HCT116 (cell line): Measurements from ENCODE around the gene COL23A1. TPM values are rescaled to one million over a fixed set of nuclear protein-coding genes. Genes with fewer than 3 reads are reported as not detected.

Experiments used
- ATAC-seq: fragments of 200-7000 bp; cut with Tn5 transposase; 2 replicates; pipeline ENCODE4 v1.9.1; 2020; ENCODE audit warnings: mild to moderate bottlenecking, moderate library complexity
- BruUV-seq: library from RNA; stranded (reverse); fragments of 400-500 nt; replicated peaks from 2 replicates; lab custom pipeline; 2021; lab: Mats Ljungman, UMichigan
- CTCF ChIA-PET: fragments of 300-600 bp; sonication (Branson Sonifier 250); formaldehyde crosslinking; loops from one replicate; lab custom pipeline; 2021; ENCODE audit warnings: antibody characterized with exemption; lab: Charles Lee
- POLR2A ChIA-PET: fragments of 300-600, 350-600 bp; sonication (Branson Sonifier 250); formaldehyde crosslinking; loops from one replicate; lab custom pipeline; 2021; ENCODE audit warnings: antibody characterized with exemption; lab: Charles Lee
- RAD21 ChIA-PET, 2 experiments: fragments of 300-600 bp; sonication (Branson Sonifier 250); formaldehyde crosslinking; loops; one replicate each; lab custom pipeline; 2023; ENCODE audit warnings: low total read pairs in 2 of 2; ENCODE audit not compliant: uncharacterized antibody in 2 of 2, unreplicated experiment in 2 of 2, low non-redundant PET in 1 of 2; lab: Charles Lee
- DNase-seq: peaks from one replicate; pipeline ENCODE4 v3.0.0-alpha.2; 2010; ENCODE audit warnings: low read depth, low spot score
- H2AFZ ChIP-seq: fragments of 200-600 bp; shearing (Covaris generic), sonication (generic); 2 replicates; pipeline ENCODE4 v1.6.1; 2017; ENCODE audit warnings: low read depth, mixed run types, mixed read lengths, antibody characterized with exemption, low read length; ENCODE audit not compliant: poor library complexity, severe bottlenecking
- H3K27ac ChIP-seq: 2 replicates; pipeline ENCODE4 v1.5.1; 2012; ENCODE audit warnings: low read depth, low read length
- H3K27me3 ChIP-seq: fragments of 200-600 bp; sonication (generic); 2 replicates; pipeline ENCODE4 v1.6.1; 2016; ENCODE audit warnings: mixed run types, low read length, mixed read lengths; ENCODE audit not compliant: insufficient read depth
- H3K36me3 ChIP-seq, 2 experiments: fragments of 200-500 bp in 1 of 2; fragments of 200-600 bp in 1 of 2; sonication (Bioruptor generic) in 1 of 2; sonication (generic) in 1 of 2; 2 replicates each; pipeline versions ENCODE4 v1.5.1 to v1.6.1; 2014 to 2016; ENCODE audit warnings: low read length in 2 of 2, inconsistent platforms in 1 of 2, mixed read lengths in 1 of 2, mixed run types in 1 of 2; ENCODE audit not compliant: insufficient read depth in 2 of 2, control insufficient read depth in 1 of 2
- H3K4me1 ChIP-seq, 2 experiments: fragments of 200-600 bp in 1 of 2; sonication (generic) in 1 of 2; 2 replicates each; pipeline versions ENCODE4 v1.5.1 to v1.6.1; 2012 to 2017; ENCODE audit warnings: low read length in 2 of 2, inconsistent platforms in 1 of 2, mild to moderate bottlenecking in 1 of 2, mixed read lengths in 1 of 2, mixed run types in 1 of 2, moderate library complexity in 1 of 2; ENCODE audit not compliant: insufficient read depth in 2 of 2, control insufficient read depth in 1 of 2
- H3K4me2 ChIP-seq: fragments of 200-600 bp; sonication (generic); 2 replicates; pipeline ENCODE4 v1.6.1; 2017; ENCODE audit warnings: mixed run types, low read length, mixed read lengths
- H3K4me3 ChIP-seq, 2 experiments: fragments of 200-600 bp in 1 of 2; sonication (generic) in 1 of 2; replicated peaks in 1 of 2; 2 replicates each; pipeline ENCODE4 v1.5.1; 2011 to 2016; ENCODE audit warnings: low read length in 2 of 2, control low read depth in 1 of 2, low read depth in 1 of 2, mild to moderate bottlenecking in 1 of 2, mixed read lengths in 1 of 2, mixed run types in 1 of 2
- H3K79me2 ChIP-seq: fragments of 200-600 bp; sonication (generic); 2 replicates; pipeline ENCODE4 v1.6.1; 2017; ENCODE audit warnings: mild to moderate bottlenecking, mixed run types, low read length, moderate library complexity, mixed read lengths; ENCODE audit not compliant: insufficient read depth
- H3K9ac ChIP-seq: fragments of 200-600 bp; sonication (generic); 2 replicates; pipeline ENCODE4 v1.6.1; 2016; ENCODE audit warnings: low read length, mixed read lengths
- H3K9me2 ChIP-seq: fragments of 200-600 bp; sonication (generic), shearing (Covaris generic); 2 replicates; pipeline ENCODE4 v1.6.1; 2017; ENCODE audit warnings: mixed run types, mild to moderate bottlenecking, moderate library complexity; ENCODE audit not compliant: insufficient read depth
- H3K9me3 ChIP-seq, 2 experiments: fragments of 200-500 bp in 1 of 2; fragments of 200-600 bp in 1 of 2; sonication (Bioruptor generic) in 1 of 2; sonication (generic) in 1 of 2; 2 replicates each; pipeline ENCODE4 v1.6.1; 2014 to 2017; ENCODE audit warnings: low read length in 2 of 2, mixed read lengths in 2 of 2, inconsistent platforms in 1 of 2, low read depth in 1 of 2, mild to moderate bottlenecking in 1 of 2, mixed run types in 1 of 2, moderate library complexity in 1 of 2; ENCODE audit not compliant: control insufficient read depth in 1 of 2, insufficient read depth in 1 of 2
- H4K20me1 ChIP-seq: fragments of 200-600 bp; sonication (generic), shearing (Covaris generic); 2 replicates; pipeline ENCODE4 v1.6.1; 2017; ENCODE audit warnings: mixed run types, mild to moderate bottlenecking, moderate library complexity; ENCODE audit not compliant: insufficient read depth
- CBX3 ChIP-seq: IDR thresholded peaks from 2 replicates; pipeline ENCODE4 v1.6.1; 2012; ENCODE audit warnings: low read depth
- ELF1 ChIP-seq: IDR thresholded peaks from 2 replicates; pipeline ENCODE4 v1.6.1; 2012; ENCODE audit warnings: low read depth, borderline replicate concordance
- EZH2 ChIP-seq: fragments of 200-600 bp; sonication (generic); IDR thresholded peaks from 2 replicates; pipeline ENCODE4 v1.6.1; 2017; ENCODE audit warnings: antibody characterized with exemption, mixed run types
- FOSL1 ChIP-seq: IDR thresholded peaks from 2 replicates; pipeline ENCODE4 v1.6.1; 2012; ENCODE audit warnings: low read depth
- JUND ChIP-seq: IDR thresholded peaks from 2 replicates; pipeline ENCODE4 v1.6.1; 2012
- MAX ChIP-seq: IDR thresholded peaks from 2 replicates; pipeline ENCODE4 v1.6.1; 2012
- POLR2AphosphoS5 ChIP-seq: IDR thresholded peaks from 2 replicates; pipeline ENCODE4 v1.6.1; 2011; ENCODE audit warnings: mild to moderate bottlenecking, low read depth, low read length, moderate library complexity
- REST ChIP-seq: IDR thresholded peaks from 2 replicates; pipeline ENCODE4 v1.6.1; 2012; ENCODE audit warnings: low read depth
- SP1 ChIP-seq: IDR thresholded peaks from 2 replicates; pipeline ENCODE4 v1.6.1; 2012; ENCODE audit warnings: low read depth
- SRF ChIP-seq: IDR thresholded peaks from 2 replicates; pipeline ENCODE4 v1.6.1; 2012; ENCODE audit warnings: low read depth
- TCF7L2 ChIP-seq: IDR thresholded peaks from 2 replicates; pipeline ENCODE4 v1.7.0; 2011; ENCODE audit warnings: borderline replicate concordance, inconsistent platforms; ENCODE audit not compliant: insufficient read depth, insufficient read length; ENCODE audit errors: extremely low read depth
- YY1 ChIP-seq: IDR thresholded peaks from 2 replicates; pipeline ENCODE4 v1.6.1; 2011; ENCODE audit warnings: low read length, low read depth, moderate library complexity, mild to moderate bottlenecking; ENCODE audit not compliant: insufficient replicate concordance; ENCODE audit errors: extremely low read depth
- ZNF274 ChIP-seq: fragments of 200-500 bp; sonication (Bioruptor generic); IDR thresholded peaks from 2 replicates; pipeline ENCODE4 v1.6.1; 2014; ENCODE audit warnings: mild to moderate bottlenecking, low read depth, low read length, inconsistent platforms
- intact Hi-C: fragments of 100-400 bp; cut with micrococcal nuclease; formaldehyde crosslinking; loops from 2 replicates; pipeline ENCODE4 v1.10.0; 2022
- total RNA-seq: library from RNA; stranded (reverse); gene quantifications from one replicate; pipeline ENCODE4 v1.2.1, GENCODE V29; 2021; ENCODE audit not compliant: unreplicated experiment
- TF ChIP-seq, protein P1 (sequence below), 3 experiments: fragments of 200-600 bp in 1 of 3; sonication (generic) in 1 of 3; IDR thresholded peaks in 2 of 3; conservative IDR thresholded peaks in 1 of 3; 2 replicates each; pipeline ENCODE4 v1.5.1; 2012 to 2017; ENCODE audit warnings: low read depth in 2 of 3, low read length in 2 of 3, antibody characterized with exemption in 1 of 3, borderline replicate concordance in 1 of 3, control low read depth in 1 of 3, mild to moderate bottlenecking in 1 of 3, mixed read lengths in 1 of 3, mixed run types in 1 of 3, moderate library complexity in 1 of 3; ENCODE audit not compliant: insufficient read depth in 1 of 3

Gene COL23A1
- total RNA-seq, 1 experiment from 2014 or later = not detected

DNA sequence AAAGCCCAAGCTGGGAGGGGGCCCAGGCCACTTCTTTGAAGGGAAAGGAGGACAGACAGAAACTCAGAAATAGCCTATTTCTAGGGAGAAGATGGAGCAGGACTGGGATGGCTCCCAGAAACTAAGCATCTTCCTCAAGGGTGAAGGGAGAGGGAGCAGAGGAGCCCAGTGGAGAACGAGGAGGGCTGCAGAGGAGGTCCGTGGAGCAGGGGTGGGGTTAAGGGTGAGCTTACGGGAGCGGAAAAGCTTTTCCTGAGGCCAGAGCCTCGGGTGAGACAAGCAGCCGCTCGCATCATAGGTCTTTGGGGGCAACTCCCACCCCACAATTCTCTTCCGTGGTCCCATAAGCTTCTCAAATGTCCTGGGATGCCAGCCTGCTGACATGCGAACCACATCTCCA is 230.5 kb downstream of the COL23A1 start:
- peaks cover 10% of the 10 kb centered on the region; the same call in 1 of the 2 replicates for H3K27me3 ChIP-seq

More for the DNA sequence above, 230.5 kb downstream of the COL23A1 start:
- H3K27ac ChIP-seq = no peak overlapping the region
- H3K4me3 ChIP-seq = no peak overlapping the region
- H2AFZ ChIP-seq = no peak overlapping the region
- no TSS peak for BruUV-seq
- H3K4me2 ChIP-seq = no peak overlapping the region
- ChIA-PET RAD21 (no interaction called here), POLR2A (no interaction called here), CTCF (no interaction called here)
- intact Hi-C loops = no loop called here
- H3K9me2 ChIP-seq = no peaks in the 10 kb centered on the region
- TF ChIP-seq EZH2 (no peak), POLR2AphosphoS5 (no peak), TCF7L2 (no peak), REST (no peak), ZNF274 (no peak), MAX (no peak), JUND (no peak), ELF1 (no peak), SP1 (no peak), SRF (no peak), FOSL1 (no peak), YY1 (no peak), CBX3 (no peak)
- TF ChIP-seq, protein P1, sequence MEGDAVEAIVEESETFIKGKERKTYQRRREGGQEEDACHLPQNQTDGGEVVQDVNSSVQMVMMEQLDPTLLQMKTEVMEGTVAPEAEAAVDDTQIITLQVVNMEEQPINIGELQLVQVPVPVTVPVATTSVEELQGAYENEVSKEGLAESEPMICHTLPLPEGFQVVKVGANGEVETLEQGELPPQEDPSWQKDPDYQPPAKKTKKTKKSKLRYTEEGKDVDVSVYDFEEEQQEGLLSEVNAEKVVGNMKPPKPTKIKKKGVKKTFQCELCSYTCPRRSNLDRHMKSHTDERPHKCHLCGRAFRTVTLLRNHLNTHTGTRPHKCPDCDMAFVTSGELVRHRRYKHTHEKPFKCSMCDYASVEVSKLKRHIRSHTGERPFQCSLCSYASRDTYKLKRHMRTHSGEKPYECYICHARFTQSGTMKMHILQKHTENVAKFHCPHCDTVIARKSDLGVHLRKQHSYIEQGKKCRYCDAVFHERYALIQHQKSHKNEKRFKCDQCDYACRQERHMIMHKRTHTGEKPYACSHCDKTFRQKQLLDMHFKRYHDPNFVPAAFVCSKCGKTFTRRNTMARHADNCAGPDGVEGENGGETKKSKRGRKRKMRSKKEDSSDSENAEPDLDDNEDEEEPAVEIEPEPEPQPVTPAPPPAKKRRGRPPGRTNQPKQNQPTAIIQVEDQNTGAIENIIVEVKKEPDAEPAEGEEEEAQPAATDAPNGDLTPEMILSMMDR (IDR thresholded peaks at IDR 0.05 in 2 of 3, conservative IDR thresholded peaks at IDR 0.05 in 1 of 3; ENCODE audit: borderline replicate concordance in 1 of 3, insufficient read depth in 1 of 3, low read depth in 2 of 3, low read length in 2 of 3) = no peak
- no peaks in the 10 kb centered on the region for H3K36me3 ChIP-seq
- no peaks in the 10 kb centered on the region for H3K79me2 ChIP-seq
- DNase-seq (no peak), ATAC-seq (no peak)
- H3K4me1 ChIP-seq = no peaks in the 10 kb centered on the region
- H3K9ac ChIP-seq = no peak overlapping the region
- H3K9me3 ChIP-seq = no peaks in the 10 kb centered on the region
- H4K20me1 ChIP-seq = no peaks in the 10 kb centered on the region
